HEK293 (cell line): Measurements from ENCODE around the gene C8A.

Source experiments
- CTCF ChIA-PET: fragments of 350-600 bp; formaldehyde crosslinking; extraction: SDS; loops from one replicate; lab custom pipeline; 2021; ENCODE audit warnings: antibody characterized with exemption; lab: Yijun Ruan, JAX
- POLR2A ChIA-PET: fragments of 300-600 bp; formaldehyde crosslinking; extraction: SDS; loops from one replicate; lab custom pipeline; 2020; ENCODE audit warnings: antibody characterized with exemption, inconsistent platforms; lab: Yijun Ruan, JAX
- H3K27ac ChIP-seq: fragments of 200-500 bp; sonication (Bioruptor generic); 2 replicates; pipeline ENCODE4 v1.5.1; 2014; ENCODE audit warnings: low read depth, low read length, control low read depth, inconsistent platforms; ENCODE audit errors: extremely low read depth
- H3K36me3 ChIP-seq, 2 experiments: fragments of 200-500 bp in 1 of 2; sonication (Bioruptor generic) in 1 of 2; 1 replicate in 1 of 2; 2 replicates in 1 of 2; pipeline ENCODE4 v1.5.1; 2014 to 2017; ENCODE audit warnings: inconsistent platforms in 2 of 2, low read length in 2 of 2; ENCODE audit not compliant: control insufficient read depth in 2 of 2, insufficient read depth in 1 of 2
- H3K4me1 ChIP-seq: fragments of 200-500 bp; sonication (Bioruptor generic); 2 replicates; pipeline ENCODE4 v1.5.1; 2014; ENCODE audit warnings: mild to moderate bottlenecking, low read length, inconsistent platforms; ENCODE audit not compliant: control insufficient read depth, insufficient read depth
- H3K4me3 ChIP-seq: 2 replicates; pipeline ENCODE4 v1.5.1; 2011; ENCODE audit warnings: low read depth, mild to moderate bottlenecking, control low read depth, low read length, moderate library complexity
- H3K9me3 ChIP-seq: fragments of 200-500 bp; sonication (Bioruptor generic); 2 replicates; pipeline ENCODE4 v1.5.1; 2014; ENCODE audit warnings: low read depth, low read length, inconsistent platforms; ENCODE audit not compliant: control insufficient read depth, insufficient read depth
- CTCF ChIP-seq: fragments of 450-650 bp; formaldehyde crosslinking; IDR thresholded peaks from 2 replicates; pipeline ENCODE4 v1.5.1; 2016; ENCODE audit warnings: missing biosample characterization, missing genetic modification characterization
- GLI2 ChIP-seq: fragments of 450-650 bp; formaldehyde crosslinking; IDR thresholded peaks from 2 replicates; pipeline ENCODE4; 2017; ENCODE audit warnings: missing biosample characterization, missing genetic modification characterization, low read depth, borderline replicate concordance
- OVOL3 ChIP-seq: fragments of 450-650 bp; formaldehyde crosslinking; IDR thresholded peaks from 2 replicates; pipeline ENCODE4 v1.5.1; 2016; ENCODE audit warnings: missing biosample characterization, missing genetic modification characterization
- PRDM2 ChIP-seq: fragments of 450-650 bp; formaldehyde crosslinking; IDR thresholded peaks from 2 replicates; pipeline ENCODE4 v1.5.1; 2016; ENCODE audit warnings: missing biosample characterization, missing genetic modification characterization, borderline replicate concordance
- ZBTB21 ChIP-seq: fragments of 450-650 bp; formaldehyde crosslinking; IDR thresholded peaks from 2 replicates; pipeline ENCODE4 v1.5.1; 2017; ENCODE audit warnings: missing biosample characterization, missing genetic modification characterization
- ZNF132 ChIP-seq: fragments of 450-650 bp; formaldehyde crosslinking; IDR thresholded peaks from 2 replicates; pipeline ENCODE4 v1.5.1; 2017; ENCODE audit warnings: missing biosample characterization, missing genetic modification characterization, borderline replicate concordance
- ZNF138 ChIP-seq: fragments of 450-650 bp; formaldehyde crosslinking; IDR thresholded peaks from 2 replicates; pipeline ENCODE4 v1.5.1; 2016; ENCODE audit warnings: missing biosample characterization, missing genetic modification characterization, borderline replicate concordance
- ZNF155 ChIP-seq: fragments of 450-650 bp; formaldehyde crosslinking; IDR thresholded peaks from 2 replicates; pipeline ENCODE4 v1.5.1; 2016; ENCODE audit warnings: missing biosample characterization, missing genetic modification characterization
- ZNF157 ChIP-seq: fragments of 450-650 bp; formaldehyde crosslinking; IDR thresholded peaks from 2 replicates; pipeline ENCODE4 v1.5.1; 2016; ENCODE audit warnings: missing biosample characterization, missing genetic modification characterization
- ZNF211 ChIP-seq: fragments of 450-650 bp; formaldehyde crosslinking; IDR thresholded peaks from 2 replicates; pipeline ENCODE4 v1.5.1; 2016; ENCODE audit warnings: low read depth, missing biosample characterization, missing genetic modification characterization
- ZNF23 ChIP-seq: fragments of 450-650 bp; formaldehyde crosslinking; IDR thresholded peaks from 2 replicates; pipeline ENCODE4 v1.5.1; 2016; ENCODE audit warnings: missing biosample characterization, missing genetic modification characterization, borderline replicate concordance
- ZNF266 ChIP-seq: fragments of 450-650 bp; formaldehyde crosslinking; IDR thresholded peaks from 2 replicates; pipeline ENCODE4 v1.5.1; 2016; ENCODE audit warnings: missing biosample characterization, missing genetic modification characterization, low read depth
- ZNF416 ChIP-seq: fragments of 450-650 bp; formaldehyde crosslinking; IDR thresholded peaks from 2 replicates; pipeline ENCODE4 v1.5.1; 2016; ENCODE audit warnings: missing biosample characterization, missing genetic modification characterization
- ZNF501 ChIP-seq: fragments of 450-650 bp; formaldehyde crosslinking; IDR thresholded peaks from 2 replicates; pipeline ENCODE4 v1.5.1; 2016; ENCODE audit warnings: missing biosample characterization, missing genetic modification characterization
- ZNF548 ChIP-seq: fragments of 450-650 bp; formaldehyde crosslinking; IDR thresholded peaks from 2 replicates; pipeline ENCODE4 v1.5.1; 2016; ENCODE audit warnings: missing biosample characterization, missing genetic modification characterization
- ZNF621 ChIP-seq: fragments of 450-650 bp; formaldehyde crosslinking; IDR thresholded peaks from 2 replicates; pipeline ENCODE4 v1.5.1; 2017; ENCODE audit warnings: missing biosample characterization, missing genetic modification characterization
- ZNF639 ChIP-seq: fragments of 450-650 bp; formaldehyde crosslinking; IDR thresholded peaks from 2 replicates; pipeline ENCODE4 v1.5.1; 2016; ENCODE audit warnings: missing biosample characterization, missing genetic modification characterization
- TF ChIP-seq, protein P1 (sequence below): fragments of 450-650 bp; formaldehyde crosslinking; IDR thresholded peaks from 2 replicates; pipeline ENCODE4 v1.5.1; 2016; ENCODE audit warnings: missing biosample characterization, missing genetic modification characterization
- TF ChIP-seq, protein P2 (sequence below): fragments of 450-650 bp; formaldehyde crosslinking; IDR thresholded peaks from 2 replicates; pipeline ENCODE4 v1.5.1; 2017; ENCODE audit warnings: missing biosample characterization, missing genetic modification characterization

C8A gene

DNA sequence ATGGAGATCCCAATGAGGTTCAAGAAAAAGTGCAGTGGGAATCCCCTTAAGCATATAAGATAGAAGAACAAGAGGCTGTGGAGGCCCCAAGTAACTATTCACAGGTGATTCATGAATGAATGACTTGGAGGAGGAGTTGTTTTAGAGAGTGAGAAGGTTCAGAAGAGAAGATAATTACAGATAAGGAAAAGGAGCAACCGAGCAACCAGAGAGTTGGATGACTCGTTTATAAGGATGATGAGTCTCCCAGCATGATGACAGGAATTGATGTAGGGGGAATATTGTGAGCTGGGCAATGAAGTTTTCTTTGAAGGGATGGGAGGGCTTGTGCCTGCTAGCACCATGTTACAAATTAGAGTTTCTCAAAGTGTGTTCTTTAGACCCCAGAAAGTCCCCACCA lies 9.8 kb downstream of the C8A start (continued):
- TF ChIP-seq ZNF639 = no peak
- TF ChIP-seq CTCF (tag by site-specific recombination) = no peak
- no peak for TF ChIP-seq ZNF501 (tag by site-specific recombination)

DNA sequence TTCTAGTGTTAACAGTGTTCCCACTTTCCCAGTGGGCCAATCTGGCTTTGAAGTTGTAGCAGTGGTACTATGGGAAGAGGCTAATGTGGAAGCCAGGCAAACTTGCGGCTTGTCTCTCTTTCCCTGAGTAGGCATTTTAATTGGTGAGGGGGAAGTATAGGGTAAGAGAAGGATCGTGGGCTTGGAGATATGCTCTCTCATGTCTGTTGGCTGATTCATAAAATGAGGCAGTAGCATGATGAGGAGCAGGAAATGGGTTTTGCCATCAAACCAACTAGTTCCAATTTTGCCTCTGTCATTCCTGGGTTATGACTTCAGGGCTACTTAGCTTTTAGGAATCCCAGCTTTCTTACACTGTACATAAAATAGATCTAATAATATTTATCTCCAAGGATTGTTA lies 12.1 kb downstream of the C8A start:
- TF ChIP-seq OVOL3 (tag by site-specific recombination) (no peak), ZNF621 (tag by site-specific recombination) (no peak), ZNF23 (tag by site-specific recombination) (no peak), ZNF157 (tag by site-specific recombination) (no peak)
- TF ChIP-seq, protein P1, sequence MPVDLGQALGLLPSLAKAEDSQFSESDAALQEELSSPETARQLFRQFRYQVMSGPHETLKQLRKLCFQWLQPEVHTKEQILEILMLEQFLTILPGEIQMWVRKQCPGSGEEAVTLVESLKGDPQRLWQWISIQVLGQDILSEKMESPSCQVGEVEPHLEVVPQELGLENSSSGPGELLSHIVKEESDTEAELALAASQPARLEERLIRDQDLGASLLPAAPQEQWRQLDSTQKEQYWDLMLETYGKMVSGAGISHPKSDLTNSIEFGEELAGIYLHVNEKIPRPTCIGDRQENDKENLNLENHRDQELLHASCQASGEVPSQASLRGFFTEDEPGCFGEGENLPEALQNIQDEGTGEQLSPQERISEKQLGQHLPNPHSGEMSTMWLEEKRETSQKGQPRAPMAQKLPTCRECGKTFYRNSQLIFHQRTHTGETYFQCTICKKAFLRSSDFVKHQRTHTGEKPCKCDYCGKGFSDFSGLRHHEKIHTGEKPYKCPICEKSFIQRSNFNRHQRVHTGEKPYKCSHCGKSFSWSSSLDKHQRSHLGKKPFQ (tag by site-specific recombination) = no peak
- TF ChIP-seq, all 188 proteins: peak for 0
- H3K27ac ChIP-seq = no peak overlapping the region
- no peaks in the 10 kb centered on the region for H3K4me1 ChIP-seq
- no peaks in the 10 kb centered on the region for H3K9me3 ChIP-seq
- H3K36me3 ChIP-seq = no peaks in the 10 kb centered on the region
- ChIA-PET CTCF (no interaction called here), POLR2A (no interaction called here)
- H3K4me3 ChIP-seq = no peak overlapping the region

DNA sequence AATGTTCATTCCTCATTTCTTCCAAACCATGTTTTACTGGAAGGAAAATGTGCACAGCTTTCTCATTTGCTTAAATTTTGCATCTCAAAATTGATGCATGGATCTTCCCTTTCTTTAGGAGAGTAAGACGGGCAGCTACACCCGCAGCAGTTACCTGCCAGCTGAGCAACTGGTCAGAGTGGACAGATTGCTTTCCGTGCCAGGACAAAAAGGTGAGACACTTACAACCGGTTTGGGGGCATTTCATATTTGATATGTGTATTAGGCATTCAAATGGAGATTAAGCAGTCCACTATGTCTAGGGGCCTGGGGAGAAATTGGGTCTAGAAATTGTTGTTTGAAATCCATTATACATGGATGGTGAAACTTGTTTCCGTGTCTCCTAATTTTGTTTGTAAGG lies 12.9 kb downstream of the C8A start:
- Histone ChIP-seq H3K27ac (no peak overlapping the region), H3K4me3 (no peak overlapping the region), H3K36me3 (no peaks in the 10 kb centered on the region), H3K9me3 (no peaks in the 10 kb centered on the region), H3K4me1 (no peaks in the 10 kb centered on the region)
- ChIA-PET CTCF (no interaction called here), POLR2A (no interaction called here)
- no peak for TF ChIP-seq ZNF155 (tag by site-specific recombination)
- TF ChIP-seq ZNF157 (tag by site-specific recombination) = no peak
- no peak for TF ChIP-seq PRDM2 (tag by site-specific recombination)
- no peak for TF ChIP-seq ZNF266 (tag by site-specific recombination)
- no peak for TF ChIP-seq ZNF416 (tag by site-specific recombination)
- no peak for TF ChIP-seq ZNF548 (tag by site-specific recombination)
- no peak for TF ChIP-seq ZNF138 (tag by site-specific recombination)
- TF ChIP-seq GLI2 (tag by site-specific recombination) = no peak
- TF ChIP-seq ZNF132 (tag by site-specific recombination) = no peak
- TF ChIP-seq, protein P2, sequence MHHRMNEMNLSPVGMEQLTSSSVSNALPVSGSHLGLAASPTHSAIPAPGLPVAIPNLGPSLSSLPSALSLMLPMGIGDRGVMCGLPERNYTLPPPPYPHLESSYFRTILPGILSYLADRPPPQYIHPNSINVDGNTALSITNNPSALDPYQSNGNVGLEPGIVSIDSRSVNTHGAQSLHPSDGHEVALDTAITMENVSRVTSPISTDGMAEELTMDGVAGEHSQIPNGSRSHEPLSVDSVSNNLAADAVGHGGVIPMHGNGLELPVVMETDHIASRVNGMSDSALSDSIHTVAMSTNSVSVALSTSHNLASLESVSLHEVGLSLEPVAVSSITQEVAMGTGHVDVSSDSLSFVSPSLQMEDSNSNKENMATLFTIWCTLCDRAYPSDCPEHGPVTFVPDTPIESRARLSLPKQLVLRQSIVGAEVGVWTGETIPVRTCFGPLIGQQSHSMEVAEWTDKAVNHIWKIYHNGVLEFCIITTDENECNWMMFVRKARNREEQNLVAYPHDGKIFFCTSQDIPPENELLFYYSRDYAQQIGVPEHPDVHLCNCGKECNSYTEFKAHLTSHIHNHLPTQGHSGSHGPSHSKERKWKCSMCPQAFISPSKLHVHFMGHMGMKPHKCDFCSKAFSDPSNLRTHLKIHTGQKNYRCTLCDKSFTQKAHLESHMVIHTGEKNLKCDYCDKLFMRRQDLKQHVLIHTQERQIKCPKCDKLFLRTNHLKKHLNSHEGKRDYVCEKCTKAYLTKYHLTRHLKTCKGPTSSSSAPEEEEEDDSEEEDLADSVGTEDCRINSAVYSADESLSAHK (tag by site-specific recombination) = no peak
- TF ChIP-seq ZBTB21 = no peak
- no peak for TF ChIP-seq ZNF211 (tag by site-specific recombination)
